ENCODE measurements around the gene ENO4. TPM values are rescaled to one million over a fixed set of nuclear protein-coding genes. Genes with fewer than 3 reads are reported as not detected.

Gene ENO4
- total and polyA plus RNA-seq, 9 of the 15 experiments (the other 6 are each of a cell fraction or from before 2014, with no cell fraction given): 0.07 TPM; not detected in 8

DNA sequence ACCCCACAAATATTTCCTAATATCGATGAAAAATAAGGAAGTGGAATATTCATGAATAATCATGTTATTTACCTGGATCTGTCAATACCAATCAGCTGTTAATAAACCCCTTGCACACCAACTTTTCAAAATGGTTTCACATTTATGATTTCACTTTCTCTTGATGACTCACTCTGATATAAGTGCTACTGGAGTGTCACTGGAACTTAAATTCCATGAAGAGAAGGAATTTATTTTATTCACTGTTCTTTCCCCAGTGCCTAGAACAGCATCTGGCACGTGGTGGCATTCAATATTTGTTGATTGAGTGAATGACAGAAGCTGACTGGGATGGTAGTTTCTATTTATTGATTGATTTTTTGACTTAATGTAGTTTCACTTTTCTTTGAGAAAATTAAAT is 3.5 kb upstream of the ENO4 start (continued):
- TF ChIP-seq ZNF592 (IDR thresholded peaks at IDR 0.05) (no peak), RFX1 (IDR thresholded peaks at IDR 0.05) (no peak), ZNF184 (CRISPR knock-in tag; IDR thresholded peaks at IDR 0.05) (no peak), L3MBTL2 (IDR thresholded peaks at IDR 0.05) (no peak), TAF9B (IDR thresholded peaks at IDR 0.05; ENCODE audit: partially characterized antibody) (no peak), MCM7 (IDR thresholded peaks at IDR 0.05) (no peak), HDAC1 (IDR thresholded peaks at IDR 0.05) (no peak), GABPA (tag; conservative IDR thresholded peaks at IDR 0.05; ENCODE audit: low read depth) (no peak)
- TF ChIP-seq, protein P1, sequence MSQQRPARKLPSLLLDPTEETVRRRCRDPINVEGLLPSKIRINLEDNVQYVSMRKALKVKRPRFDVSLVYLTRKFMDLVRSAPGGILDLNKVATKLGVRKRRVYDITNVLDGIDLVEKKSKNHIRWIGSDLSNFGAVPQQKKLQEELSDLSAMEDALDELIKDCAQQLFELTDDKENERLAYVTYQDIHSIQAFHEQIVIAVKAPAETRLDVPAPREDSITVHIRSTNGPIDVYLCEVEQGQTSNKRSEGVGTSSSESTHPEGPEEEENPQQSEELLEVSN (IDR thresholded peaks at IDR 0.05; ENCODE audit: borderline replicate concordance in 1 of 2, extremely low read depth in 1 of 2, insufficient read depth in 1 of 2, insufficient read length in 1 of 2, low read depth in 1 of 2, low read length in 1 of 2, poor library complexity in 1 of 2, severe bottlenecking in 1 of 2): no peak
- TF ChIP-seq, protein P2, sequence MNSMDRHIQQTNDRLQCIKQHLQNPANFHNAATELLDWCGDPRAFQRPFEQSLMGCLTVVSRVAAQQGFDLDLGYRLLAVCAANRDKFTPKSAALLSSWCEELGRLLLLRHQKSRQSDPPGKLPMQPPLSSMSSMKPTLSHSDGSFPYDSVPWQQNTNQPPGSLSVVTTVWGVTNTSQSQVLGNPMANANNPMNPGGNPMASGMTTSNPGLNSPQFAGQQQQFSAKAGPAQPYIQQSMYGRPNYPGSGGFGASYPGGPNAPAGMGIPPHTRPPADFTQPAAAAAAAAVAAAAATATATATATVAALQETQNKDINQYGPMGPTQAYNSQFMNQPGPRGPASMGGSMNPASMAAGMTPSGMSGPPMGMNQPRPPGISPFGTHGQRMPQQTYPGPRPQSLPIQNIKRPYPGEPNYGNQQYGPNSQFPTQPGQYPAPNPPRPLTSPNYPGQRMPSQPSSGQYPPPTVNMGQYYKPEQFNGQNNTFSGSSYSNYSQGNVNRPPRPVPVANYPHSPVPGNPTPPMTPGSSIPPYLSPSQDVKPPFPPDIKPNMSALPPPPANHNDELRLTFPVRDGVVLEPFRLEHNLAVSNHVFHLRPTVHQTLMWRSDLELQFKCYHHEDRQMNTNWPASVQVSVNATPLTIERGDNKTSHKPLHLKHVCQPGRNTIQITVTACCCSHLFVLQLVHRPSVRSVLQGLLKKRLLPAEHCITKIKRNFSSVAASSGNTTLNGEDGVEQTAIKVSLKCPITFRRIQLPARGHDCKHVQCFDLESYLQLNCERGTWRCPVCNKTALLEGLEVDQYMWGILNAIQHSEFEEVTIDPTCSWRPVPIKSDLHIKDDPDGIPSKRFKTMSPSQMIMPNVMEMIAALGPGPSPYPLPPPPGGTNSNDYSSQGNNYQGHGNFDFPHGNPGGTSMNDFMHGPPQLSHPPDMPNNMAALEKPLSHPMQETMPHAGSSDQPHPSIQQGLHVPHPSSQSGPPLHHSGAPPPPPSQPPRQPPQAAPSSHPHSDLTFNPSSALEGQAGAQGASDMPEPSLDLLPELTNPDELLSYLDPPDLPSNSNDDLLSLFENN (IDR thresholded peaks at IDR 0.05; ENCODE audit: low read depth in 2 of 2, low read length in 2 of 2): no peak
